A204.1 (cell line): Measurements from ENCODE around the gene SKIDA1.
"Not testable (repeated sequence)": the region's sequence is repeated elsewhere in the genome, so short reads cannot be mapped to it uniquely, and the experiment has no call there.

ENCODE experiments used
- FAIRE-seq: peaks from 2 replicates; lab custom pipeline; 2012; peaks lifted over from hg19 to GRCh38; lab: Jason Lieb, UNC

Gene SKIDA1

DNA sequence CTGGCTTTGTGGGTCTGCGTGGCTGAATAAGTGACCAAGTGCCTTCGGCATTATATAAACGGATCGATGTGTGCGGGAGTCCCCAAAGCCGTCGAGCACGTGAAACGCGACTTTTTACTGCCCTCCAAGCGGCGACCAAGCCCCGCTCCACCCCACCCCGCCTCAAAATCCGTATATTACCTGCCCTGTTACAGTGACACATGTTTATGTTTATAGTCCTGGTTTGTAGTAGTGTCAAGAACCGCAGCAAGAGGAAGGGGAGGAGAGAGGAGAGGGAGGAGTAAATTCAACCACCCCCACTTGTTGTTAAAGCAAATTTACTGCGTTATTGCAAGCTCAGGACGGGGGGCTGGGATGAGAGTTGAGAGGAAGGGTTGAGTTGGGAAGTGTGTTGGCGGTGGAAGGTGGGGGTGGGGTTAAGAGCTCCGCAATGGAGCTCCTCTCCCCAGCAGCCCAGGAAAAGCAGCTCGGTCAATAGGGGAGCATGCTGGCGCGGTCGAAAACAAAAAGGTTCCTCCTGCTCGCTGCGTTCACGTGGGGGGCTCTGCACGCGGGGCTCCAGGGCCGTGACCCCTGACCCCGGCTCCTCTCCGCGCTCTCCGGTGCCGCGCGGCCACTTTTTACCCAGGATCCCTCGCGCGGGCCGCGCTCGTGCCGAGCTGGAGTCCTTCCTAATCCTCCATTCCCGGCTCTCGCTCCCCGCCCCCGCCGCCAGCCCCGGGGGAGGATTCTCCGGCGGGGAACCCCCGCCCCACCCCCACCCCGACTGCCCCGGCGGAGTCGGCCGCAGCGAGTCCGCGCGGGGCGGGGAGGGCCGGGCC, at the start of gene SKIDA1:
Gene SKIDA1, minus strand, starts transcription at position 316 of the 821 bp plus-strand sequence. CDS start 7,860 bp downstream, outside the sequence.
- FAIRE-seq = no peak

DNA sequence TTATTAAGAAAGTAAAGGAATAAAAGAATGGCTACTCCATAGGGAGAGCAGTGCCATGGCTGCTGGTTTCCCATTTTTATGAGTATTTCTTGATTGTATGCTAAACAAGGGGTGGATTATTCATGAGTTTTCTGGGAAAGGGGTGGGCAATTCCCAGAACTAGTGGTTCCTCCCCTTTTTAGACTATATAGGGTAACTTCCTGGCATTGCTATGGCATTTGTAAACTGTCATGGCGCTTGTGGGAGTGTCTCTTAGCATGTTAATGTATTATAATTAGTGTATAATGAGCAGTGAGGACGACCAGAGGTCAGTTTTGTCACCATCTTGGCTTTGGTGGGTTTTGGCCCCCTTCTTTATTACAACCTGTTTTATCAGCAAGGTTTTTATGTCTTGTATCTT, 49.0 kb upstream of the SKIDA1 start:
- not testable (repeated sequence) for FAIRE-seq

DNA sequence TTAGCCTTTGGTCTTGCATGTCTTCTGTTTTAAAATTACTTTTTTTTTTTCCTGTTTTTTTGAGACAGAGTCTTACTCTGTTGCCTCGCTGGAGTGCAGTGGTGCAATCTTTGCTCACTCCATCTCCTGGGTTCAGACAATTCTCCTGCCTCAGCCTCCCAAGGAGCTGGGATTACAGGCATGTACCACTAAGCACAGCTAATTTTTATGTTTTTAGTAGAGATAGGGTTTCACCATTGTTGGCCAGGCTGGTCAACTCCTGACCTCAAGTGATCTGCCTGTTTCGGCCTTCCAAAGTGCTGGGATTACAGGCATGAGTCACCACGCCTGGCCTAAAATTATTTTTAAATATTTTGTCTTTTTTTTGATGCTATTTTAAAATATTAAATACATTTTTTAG, 47.1 kb upstream of the SKIDA1 start:
- FAIRE-seq = no peak

DNA sequence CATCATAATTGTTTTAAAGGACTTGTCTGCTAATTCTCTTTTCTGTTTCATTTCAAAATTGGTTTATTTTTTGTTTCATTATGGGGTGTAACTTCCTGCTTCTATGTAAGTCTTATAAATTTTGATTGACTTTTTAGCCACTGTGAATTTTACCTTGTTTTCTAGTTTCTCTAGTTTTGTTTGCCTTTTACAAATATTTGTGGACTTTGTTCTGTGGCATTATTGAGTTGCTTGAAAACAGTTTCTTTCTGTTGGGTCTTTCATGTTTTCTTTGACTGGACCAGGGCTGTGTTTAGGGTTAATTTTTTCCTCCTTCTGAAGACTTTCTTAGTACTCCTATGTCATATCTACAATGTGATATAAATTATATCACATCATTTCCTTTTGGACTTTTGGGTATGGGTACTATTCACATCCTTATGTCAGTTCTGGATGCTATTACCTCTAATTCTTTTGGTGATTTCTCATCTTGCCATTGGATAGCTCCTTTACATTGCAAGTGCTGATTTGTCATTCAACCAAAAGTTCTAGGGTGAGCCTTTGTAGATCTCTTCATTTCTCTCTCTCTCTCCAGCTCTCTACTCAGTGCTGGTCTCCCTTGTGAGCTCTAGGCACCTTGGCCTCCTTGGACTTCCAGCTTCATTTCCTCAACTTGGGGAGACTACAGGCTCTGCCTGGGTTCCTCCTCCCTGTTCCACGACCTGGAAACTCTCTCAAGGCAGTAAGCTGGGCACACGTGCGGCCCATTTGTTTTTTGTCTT, 45.5 kb upstream of the SKIDA1 start:
- no peak for FAIRE-seq

DNA sequence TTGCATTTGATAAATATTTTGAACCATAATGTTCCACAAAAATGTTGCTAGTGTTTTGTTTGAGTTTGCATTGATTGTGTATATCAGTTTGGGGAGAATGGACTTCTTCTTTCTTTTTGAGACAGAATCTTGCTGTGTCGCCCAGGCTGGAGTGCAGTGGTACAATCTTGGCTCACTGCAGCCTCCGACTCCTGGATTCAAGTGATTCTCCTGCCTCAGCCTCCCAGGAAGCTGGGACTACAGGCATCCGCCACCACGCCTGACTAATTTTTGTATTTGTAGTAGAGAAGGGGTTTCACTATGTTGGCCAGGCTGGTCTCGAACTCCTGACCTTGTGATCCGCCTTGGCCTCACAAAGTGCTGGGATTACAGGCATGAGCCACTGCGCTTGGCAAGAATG, 33.5 kb upstream of the SKIDA1 start:
- FAIRE-seq = not testable (repeated sequence)

DNA sequence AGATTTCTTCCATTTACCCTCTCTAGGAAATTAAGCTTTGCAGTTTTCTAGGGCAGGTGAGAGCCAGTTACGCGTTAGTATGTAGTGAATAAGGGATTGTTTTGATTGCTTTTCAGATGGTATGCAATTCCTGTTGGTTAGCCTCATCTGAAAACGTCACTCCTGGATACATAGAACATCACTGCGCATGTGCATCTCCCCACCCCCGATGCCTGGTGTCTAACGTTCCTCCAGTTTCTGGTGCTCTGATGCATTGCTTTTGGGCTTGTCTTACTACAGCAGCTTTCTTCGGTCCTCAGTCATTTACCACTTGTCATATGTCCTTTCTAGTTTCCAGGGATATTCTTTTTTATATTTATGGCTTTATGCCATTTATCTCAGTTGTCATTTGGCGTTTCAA, 31.0 kb upstream of the SKIDA1 start:
- no peak for FAIRE-seq

DNA sequence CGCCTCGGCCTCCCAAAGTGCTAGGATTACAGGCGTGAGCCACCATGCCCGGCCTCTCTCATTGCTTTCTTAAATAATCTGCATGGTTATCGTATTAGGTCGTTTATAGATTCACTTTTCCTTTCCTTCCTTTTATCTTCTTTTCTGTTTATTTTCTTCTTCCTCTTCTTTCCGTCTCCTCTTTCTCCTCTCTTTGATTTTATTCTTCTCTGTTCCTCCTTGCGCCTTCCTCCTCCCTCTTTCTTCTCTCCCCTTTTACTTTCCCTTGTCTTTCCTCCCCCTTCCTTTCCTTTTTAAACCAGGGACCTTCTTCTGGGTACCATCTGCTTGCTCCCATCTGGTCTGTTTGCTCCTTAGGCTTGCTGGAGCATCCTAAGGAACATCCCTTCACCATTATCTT, 27.2 kb upstream of the SKIDA1 start:
- no peak for FAIRE-seq

DNA sequence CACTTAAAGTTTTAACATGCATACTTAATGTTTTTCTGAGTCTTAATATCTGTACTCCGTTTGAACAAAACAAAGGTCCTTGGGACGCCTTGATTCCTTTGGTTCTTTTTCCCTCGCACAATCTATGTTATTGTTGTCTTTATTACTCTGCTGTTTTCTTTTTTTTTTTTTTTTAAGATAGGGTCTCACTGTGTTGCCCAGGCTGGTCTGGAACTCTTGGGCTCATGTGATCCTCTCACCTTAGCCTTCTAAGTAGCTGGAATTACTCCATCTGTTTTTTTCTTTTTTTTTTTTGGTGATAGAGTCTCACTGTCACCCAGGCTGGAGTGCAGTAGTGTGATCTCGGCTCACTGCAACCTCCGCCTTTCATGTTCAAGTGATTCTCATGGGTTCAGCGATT, 21.8 kb upstream of the SKIDA1 start:
- no peak for FAIRE-seq

DNA sequence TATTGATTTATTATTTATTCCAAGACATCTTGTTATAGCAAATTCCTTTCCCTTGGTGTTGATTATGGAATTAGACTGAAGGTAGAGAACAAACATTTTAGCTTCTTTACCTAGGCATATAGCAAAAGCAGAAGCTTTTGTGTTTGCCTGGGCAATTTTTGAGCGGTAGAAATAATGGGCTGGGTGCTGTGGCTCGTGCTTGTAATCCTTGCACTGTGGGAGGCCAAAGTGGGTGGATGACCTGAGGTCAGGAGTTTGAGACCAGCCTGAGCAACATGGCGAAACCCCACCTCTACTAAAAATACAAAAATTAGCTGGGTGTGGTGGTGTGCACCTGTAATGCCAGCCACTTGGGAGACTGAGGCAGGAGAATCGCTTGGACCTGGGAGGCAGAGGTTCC, 15.2 kb upstream of the SKIDA1 start:
- not testable (repeated sequence) for FAIRE-seq

DNA sequence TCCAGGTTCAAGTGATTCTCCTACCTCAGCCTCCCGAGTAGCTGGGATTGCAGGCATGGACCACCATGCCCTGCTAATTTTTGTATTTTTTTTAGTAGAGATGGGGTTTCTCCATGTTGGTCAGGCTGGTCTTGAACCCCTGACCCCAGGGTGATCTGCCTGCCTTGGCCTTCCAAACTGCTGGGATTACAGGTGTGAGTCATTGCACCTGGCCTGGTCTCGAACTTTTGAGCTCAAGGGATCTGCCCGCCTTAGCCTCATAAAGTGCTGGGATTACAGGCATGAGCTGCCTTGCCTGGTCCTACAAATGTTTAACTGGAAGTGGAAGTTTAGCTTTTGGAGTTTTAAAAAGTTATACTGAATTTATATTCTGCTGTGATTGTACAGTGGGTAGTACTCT, 11.4 kb upstream of the SKIDA1 start:
- no peak for FAIRE-seq

DNA sequence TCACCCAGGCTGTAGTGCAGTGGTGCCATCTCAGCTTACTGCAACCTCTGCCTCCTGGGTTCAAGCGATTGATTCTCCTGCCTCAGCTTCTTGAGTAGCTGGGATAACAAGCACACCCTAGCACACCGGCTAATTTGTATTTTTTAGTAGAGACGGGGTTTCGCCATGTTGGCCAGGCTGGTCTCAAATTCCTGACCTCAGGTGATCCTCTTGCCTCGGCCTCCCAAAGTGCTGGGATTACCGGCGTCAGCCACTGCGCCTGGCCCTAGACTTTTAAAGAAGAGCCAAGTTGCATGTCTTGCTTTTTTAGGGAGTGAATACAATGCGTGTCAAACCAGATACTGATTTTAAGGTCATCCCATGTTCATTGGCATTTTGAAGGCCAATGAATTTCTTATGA, 10.5 kb upstream of the SKIDA1 start:
- not testable (repeated sequence) for FAIRE-seq

DNA sequence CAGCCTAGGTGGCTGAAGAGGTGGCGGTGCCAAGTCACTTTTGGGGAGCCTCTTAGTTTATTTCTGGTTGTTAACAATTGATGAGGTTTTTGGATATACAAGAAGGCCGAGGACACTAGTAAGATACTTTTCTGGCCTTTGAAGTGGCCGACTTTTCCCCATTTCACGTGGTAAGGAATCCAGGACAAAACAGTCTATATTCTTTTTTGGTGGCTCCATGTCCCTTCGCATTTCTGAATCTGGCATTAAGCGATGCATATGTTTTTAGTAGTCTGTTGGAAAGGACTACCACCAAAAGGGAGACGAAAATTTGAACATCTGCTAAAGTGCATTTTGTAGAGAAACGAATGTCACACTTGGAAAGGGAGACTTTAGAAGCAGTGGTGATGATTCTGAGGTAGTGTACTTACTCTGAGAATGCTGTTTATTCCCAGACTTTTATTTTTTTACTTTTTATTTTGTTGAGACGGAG, 10.0 kb upstream of the SKIDA1 start:
- no peak for FAIRE-seq

DNA sequence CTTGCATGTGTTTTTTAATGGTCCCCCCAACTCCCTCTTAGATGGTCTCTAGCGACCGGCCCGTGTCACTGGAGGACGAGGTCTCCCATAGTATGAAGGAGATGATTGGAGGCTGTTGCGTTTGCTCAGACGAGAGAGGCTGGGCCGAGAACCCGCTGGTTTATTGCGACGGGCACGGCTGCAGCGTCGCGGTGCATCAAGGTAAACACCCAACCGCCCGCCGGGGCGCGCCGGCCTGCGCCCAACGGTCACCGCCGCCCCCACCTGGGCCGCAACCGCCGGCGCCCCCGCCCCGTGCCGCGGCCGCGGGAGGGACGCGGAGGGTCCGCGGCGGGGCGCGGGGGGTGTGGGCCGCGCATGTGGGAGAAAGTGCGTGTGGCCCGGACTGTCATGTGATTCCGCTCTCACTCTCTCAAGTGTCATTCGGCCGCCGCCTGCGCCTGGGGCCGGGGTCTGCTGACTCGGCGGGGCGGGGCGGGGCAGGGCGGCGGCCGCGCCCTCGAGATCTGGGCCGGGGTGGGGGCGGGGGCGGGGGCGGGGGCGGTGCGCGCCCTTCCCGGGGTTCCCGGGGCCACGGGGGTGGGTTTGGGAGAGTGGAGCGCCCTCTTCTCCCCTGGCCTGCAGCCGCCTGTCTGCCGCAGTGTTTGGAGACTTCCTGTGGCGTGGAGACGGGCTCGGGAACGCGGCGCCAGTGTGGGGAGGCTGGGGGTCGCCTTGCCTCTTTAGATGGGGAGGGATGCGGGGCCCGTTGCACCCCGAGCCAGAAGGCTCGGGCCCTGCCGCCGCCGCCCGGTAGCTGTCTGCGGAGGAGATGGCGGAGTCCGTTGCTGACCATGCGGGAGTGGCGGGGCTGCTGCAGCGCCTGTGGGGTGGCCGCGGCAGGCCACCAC, 9.4 kb upstream of the SKIDA1 start:
- no peak for FAIRE-seq

DNA sequence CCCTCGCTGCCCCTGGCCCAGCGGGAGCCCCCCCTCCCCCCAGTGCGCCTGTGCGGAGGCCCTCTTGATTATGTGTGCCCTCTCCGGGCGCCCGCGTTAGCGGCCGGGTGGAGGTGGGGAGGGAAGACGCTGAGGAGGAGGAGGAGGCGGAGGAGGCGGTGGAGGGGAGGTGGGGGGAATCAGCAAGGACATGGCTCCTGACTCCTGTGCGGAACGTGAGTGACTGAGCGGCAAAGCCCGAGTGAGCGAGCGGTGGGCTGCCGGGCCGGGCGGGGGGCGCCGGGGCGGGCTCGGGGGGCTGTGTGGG, 8.8 kb upstream of the SKIDA1 start:
- no peak for FAIRE-seq

DNA sequence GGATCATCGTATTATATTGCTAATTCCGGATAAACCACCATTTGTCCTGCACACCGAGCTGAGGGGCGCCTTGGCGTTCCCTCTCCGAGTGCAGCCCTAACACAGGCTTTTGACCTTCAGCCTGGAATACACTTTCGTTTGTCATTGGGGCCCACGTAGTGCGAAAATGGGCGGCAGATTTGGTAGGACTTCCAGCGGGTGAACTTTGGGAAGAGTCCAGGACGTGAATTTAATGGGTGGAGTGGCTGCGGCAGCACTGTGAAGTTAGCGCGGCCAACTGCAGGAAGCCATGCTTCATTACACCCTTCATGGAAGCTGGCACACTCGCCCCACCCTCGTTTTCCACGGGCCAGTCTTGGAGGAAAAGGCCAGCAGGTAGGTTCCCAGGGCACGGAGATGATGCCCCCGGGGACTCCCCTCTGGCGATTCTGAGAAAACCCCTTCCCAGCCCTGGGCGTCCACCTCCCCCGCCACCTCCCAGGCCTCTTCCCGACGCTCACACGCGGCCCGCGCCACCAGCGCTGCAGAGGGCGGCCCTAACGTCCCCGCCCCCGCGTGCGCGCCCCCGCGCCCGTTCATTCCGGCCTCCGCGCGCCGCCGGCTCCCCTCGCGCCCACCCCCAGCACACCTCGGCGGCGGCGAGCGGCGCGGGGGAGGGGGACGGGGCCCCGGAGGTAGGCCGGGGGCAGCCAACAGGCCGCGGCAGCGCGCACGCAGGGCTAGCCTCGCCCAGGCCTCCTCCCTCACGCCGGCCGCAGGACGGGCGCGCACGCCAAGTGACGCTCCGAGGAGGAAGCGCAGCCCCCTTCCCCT, 8.2 kb upstream of the SKIDA1 start, which contains the start of gene MLLT10:
Gene MLLT10, plus strand, starts transcription at position 766 of the 813 bp plus-strand sequence. CDS start 413 bp downstream, outside the sequence.
- FAIRE-seq = no peak

DNA sequence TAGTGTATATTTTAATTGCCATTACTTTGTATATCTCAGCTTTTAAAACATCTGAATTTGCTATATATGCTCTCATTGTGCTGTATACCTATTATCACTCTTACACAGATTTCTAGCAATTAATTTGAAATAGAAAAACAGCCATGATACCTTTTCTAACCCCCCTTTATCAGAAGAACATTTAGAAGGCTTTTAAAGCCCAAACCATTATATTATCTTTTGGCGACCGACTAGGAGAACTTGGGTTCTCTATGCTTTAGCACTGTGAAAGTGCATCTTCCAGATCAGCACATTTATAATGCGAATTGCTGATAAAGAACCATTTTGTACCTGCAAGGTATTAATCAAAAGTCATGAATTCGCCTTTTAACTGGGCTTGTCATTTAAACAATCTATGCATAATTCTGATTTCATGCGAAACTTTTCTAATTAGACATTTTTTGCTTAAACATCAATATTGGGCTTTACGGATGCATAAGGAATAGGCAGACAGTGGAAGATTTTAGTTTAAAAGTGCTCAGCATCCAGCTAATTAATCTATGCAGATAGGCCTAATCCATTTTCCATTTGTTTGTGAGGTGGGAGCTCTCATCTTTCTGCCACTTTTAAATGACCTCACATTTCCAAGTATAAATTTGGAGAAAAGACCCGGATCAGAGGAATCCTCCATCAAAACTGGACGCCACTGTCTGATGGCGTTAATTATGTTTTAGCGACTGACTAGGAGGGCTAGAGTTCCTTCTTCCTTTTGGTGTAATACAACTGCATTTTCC, 7.4 kb upstream of the SKIDA1 start:
- no peak for FAIRE-seq

DNA sequence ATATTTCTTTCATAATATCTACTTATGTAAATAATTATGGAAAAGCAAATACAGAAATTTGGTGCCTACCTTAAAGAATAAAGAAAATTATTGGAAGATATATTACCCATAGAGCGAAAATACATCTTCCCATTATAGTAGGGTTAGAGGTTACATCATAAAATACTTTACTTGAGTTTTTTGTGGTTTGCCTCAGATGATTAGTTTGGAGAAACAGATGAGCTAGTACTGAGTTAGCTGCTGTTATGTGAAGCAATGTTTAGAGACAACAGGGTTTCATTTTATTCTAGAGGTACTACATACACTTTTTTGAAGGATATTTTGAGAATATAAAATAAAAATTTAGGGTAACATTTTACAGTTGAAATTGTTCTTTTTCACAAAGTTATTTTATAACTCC, 5.7 kb upstream of the SKIDA1 start:
- FAIRE-seq = no peak

DNA sequence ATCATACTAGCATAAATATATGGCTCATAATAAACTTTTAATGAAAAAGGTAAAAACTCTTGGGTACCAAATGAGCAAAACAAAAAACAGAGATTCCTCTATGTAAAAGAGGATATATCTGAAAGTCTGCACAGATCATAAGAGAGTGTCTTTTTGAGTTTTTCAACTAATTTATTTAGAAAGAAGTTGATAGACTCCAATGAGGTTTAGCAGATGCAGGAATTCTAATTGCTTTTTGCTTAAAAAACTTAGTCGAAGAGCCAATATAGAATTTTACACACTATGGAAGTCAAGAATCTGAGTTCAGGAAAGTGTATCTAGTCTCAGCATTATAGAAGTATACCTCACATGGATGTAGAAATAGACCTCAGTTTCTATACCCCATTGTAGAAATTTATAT, 5.2 kb upstream of the SKIDA1 start:
- FAIRE-seq = no peak

DNA sequence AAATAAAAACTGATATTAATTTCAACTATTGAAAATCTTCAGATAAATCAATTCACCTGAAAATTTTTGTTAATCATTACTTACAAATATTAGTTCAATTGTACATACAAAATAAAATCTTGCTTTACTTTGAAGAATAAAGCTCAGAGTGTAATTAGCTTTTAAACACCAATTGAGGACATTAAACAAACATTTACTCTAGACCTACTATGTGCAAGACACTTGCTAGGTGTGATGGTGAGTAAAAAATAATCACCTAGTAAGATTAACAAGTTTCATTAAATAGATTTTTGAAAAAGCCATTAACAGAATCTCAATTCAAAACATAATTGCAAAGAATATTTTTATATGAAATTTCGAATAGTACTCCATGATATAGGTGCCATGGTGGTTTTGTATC, 4.7 kb upstream of the SKIDA1 start:
- FAIRE-seq = no peak

DNA sequence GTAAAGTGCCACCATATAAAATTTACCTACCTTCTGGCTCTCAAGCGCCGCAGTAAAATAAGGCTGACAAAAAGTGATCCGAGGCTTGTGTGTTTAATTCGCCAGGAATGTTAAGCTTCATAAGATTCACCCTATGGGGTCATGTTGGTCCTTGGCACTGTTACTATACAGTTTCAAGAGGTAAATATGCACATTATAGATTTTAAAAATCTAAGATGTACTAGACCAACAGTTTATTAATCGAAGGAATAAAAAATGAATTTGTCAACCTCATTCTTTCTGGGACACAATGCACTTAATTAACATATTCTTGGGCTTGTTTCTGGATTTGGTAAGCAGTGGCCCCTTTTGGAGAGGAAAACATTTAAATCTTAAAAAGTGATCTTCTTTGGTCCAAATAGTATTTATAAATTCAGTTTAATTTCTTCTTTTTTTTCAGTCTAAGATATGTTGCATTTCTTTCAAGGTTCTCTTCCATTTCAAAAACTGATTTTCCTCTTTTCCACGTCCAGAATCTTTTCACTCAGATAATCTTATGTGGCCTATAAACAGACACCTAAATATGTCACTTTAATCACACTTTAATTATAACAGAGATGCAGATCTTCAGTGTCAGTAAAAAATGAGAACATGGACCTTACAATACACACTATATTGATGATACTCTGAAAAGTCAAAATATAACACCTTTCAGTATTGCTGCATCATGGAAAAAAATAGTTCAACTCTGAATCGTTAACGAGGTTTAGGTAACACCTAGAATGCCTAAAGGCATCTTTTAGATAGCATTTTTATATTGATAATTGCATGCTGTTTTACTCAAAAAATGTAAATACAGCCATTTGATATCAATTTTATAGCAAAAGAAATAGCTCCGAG, 3.8 kb upstream of the SKIDA1 start:
- FAIRE-seq = no peak
